Activated T-cell treated with anti-CD3 and anti-CD28 coated beads for 1 hour (primary cell): ENCODE measurements around the gene YES1.
"Not testable (repeated sequence)": the region's sequence is repeated elsewhere in the genome, so short reads cannot be mapped to it uniquely, and the experiment has no call there.

Source experiments
- DNase-seq: peaks from one replicate; pipeline ENCODE4 v3.0.0-alpha.2; 2020; ENCODE audit warnings: low read depth

YES1 gene

GRCh38 chr18:784470-785172 lies 27.4 kb downstream of the YES1 start:
- DNase-seq = no peak

- DNase-seq = no peak
These were observed 33.7 kb downstream of the YES1 start for GRCh38 chr18:778194-778927.

GRCh38 chr18:777021-777420 lies 35.0 kb downstream of the YES1 start:
- no peak for DNase-seq

DNA sequence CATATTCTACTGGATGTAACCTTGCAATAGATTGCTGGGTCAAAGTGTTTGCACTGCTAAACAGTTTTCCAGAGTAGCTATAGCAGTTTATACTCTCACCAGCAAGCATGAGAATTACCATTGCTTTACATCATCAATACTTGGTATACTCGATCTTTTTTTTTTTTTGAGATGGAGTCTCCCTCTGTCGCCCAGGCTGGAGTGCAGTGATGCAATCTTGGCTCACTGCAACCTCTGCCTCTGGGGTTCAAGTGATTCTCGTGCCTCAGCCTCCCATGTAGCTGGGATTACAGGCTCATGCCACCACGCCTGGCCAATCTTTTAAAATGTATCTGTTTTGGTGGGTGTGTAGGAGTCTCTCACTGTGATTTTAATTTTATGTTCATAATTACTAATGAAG lies 36.0 kb downstream of the YES1 start:
- DNase-seq = not testable (repeated sequence)

- DNase-seq = no peak
These were observed 37.2 kb downstream of the YES1 start for GRCh38 chr18:774811-775210.

GRCh38 chr18:773980-774624 lies 37.9 kb downstream of the YES1 start:
- DNase-seq = no peak

DNA sequence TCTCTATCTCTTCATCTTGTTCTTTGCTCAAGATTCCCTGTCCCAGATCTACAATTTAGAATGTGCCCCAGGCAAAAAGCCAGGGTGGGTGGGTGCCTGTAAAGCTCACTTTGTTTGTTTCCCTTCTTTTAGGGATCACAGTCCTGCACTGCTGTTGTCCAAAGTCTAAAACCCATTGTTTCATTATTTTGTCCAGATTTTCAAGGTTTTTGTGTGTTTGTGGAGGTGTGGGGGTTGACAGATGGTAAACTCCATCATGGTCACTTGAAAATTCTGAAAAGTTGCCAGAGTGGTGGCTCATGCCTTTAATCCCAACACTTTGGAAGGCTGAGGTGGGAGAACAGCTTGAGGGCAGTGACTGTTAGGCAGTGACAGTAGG lies 41.5 kb downstream of the YES1 start:
- no peak for DNase-seq

DNA sequence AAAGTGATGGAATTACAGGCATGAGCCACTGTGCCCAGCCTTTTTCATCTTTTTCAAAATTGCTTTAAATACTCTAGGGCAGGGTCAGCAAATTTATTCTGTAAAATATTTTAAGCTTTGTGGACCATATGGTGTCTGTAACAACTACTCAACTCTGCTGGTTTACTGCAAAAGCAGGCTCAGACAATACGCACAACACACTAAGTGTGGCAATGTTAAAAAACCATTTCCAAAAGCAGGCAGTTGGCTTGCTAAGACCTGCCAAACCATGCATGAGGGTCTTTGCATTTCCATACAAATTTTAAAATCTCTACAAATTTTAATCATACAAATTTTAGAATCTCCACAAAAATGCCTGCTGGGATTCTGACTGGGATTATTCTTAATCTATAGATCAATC lies 44.1 kb downstream of the YES1 start:
- DNase-seq = no peak

- no peak for DNase-seq
These were observed 44.8 kb downstream of the YES1 start for GRCh38 chr18:767084-767882.

- DNase-seq = no peak
These were observed 45.5 kb downstream of the YES1 start for GRCh38 chr18:766550-766860.

DNA sequence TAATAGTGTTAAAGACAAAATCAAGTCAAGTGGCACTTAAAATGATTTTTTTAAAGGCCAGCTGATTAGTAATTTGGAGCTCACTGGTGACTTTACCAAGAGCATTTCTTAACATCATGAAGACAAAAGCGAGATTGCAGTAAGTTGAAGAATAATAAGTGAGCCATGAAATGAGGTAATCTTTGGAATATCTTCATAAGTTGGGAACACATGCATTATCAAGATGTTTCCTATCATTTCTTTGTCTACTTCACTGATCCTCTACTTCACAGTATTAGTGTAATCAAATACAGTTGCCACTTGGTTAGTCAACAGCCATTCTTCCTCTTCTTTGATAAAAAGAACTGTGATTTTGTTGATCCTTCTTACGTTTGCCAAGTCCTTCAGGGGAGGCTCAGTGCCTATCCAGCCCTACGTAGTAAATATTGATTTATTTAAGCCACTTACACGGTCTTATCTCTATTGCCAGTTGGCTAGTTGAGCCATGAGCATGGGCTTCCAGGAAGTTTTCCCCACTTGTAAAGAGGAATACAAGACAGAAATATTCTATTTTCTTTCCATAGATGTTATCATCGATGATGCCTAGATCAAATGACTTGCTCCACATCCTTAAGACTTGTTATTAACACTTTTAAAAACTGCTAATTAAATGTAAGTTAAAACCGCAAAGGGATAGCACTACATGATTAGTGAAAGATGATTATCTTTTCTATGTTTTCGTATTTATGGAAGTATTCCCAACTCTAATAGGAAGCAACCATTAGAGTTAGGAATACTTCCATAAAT lies 46.1 kb downstream of the YES1 start:
- DNase-seq = no peak

- DNase-seq = not testable (repeated sequence)
These were observed 52.2 kb downstream of the YES1 start for GRCh38 chr18:759864-760263.

- no peak for DNase-seq
These were observed 56.5 kb downstream of the YES1 start for GRCh38 chr18:755506-755905.

- DNase-seq = no peak
These were observed 57.4 kb downstream of the YES1 start for GRCh38 chr18:754656-755055.

DNA sequence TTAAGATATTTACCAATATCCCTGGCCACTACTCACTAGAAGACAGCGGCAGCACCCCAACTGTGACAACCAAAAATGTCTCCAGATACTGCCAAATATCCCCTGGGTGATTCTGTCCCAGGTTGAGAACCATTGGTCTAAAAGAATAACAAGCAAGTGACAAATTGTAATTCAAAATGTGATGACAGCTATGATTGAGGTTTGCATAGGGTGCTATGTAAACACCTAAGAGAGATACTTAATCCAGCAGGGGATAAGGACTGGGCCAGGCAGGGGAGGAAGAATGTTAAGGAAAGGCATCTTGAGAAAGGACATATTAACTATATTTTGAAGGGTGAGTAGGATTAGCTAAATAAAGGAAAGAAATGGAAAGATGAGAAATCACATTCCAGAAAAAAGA lies 61.6 kb downstream of the YES1 start:
- no peak for DNase-seq

GRCh38 chr18:744832-745597 lies 67.0 kb downstream of the YES1 start:
- no peak for DNase-seq

DNA sequence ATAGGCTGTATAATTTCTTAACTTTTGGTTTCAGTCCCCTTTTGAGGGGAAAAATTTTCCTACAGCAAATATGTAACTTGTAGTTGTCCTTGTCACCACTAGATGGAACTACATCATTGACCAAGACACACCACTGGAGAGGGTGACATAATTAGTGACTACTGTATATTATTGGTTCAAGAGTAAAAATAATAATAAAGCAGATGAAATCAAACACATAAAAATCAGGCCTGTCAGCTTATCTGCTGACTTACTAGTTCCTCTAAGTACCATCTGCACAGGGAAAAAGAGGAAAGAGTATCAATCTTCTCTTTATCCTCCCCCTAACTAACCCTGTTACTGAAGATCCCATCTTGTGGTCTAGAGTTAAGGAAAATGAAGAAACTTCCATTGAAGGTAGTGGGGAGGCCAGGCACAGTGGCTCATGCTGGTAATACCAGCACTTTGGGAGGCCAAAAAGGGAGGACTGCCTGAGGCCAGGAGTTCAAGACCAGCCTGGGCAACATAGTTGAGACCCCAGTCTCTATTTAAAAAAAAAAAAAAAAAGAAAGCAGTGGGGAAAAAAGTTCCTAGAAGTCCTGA lies 70.0 kb downstream of the YES1 start:
- DNase-seq = no peak

DNA sequence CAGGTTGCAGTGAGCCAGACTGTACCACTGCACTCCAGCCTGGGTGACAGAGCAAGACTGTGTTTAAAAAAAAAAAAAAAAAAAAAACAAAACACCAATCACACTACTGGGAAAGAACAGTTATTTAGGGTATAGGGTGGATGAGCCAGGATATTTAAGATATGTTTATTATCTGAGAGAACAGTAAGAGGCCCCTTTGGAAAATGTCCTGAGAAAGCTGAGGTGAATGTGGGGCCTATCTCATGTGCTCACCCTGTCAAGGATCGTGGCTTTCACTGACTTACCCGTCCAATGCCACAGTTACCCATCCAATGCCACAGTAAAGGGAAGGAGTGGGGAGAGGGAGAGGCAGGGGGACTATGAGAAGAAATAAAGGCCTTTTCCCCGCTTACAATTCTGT lies 79.7 kb downstream of the YES1 start:
- no peak for DNase-seq

GRCh38 chr18:731185-731584 lies 80.9 kb downstream of the YES1 start:
- DNase-seq = no peak

GRCh38 chr18:730692-731091 lies 81.3 kb downstream of the YES1 start:
- no peak for DNase-seq

DNA sequence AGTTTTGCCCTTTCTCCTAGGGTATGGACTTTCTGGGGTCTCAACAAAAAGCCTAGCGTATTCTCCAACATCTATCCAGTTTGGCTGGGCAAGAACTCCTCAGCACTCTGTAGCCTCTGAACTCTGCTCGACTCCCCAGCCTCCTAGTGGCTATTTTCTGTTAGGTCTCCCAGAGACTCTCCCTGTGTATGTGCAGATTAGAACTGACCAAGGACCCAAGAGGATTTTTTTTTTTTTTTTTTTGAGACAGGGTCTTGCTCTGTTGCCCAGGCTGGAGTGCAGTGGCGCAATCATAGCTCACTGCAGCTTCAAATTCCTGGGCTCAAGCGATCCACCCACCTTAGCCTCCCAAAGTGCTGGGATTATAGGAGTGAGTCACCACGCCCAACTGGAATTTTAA lies 81.9 kb downstream of the YES1 start:
- not testable (repeated sequence) for DNase-seq
